Measurements from ENCODE around the gene GART. TPM values are rescaled to one million over a fixed set of nuclear protein-coding genes. Genes with fewer than 3 reads are reported as not detected.
"Not testable (repeated sequence)": the region's sequence is repeated elsewhere in the genome, so short reads cannot be mapped to it uniquely, and the experiment has no call there.

Gene GART
- total RNA-seq, 4 donors from 2014 or later = 35.8 to 61.8 (median 49.0) TPM

DNA sequence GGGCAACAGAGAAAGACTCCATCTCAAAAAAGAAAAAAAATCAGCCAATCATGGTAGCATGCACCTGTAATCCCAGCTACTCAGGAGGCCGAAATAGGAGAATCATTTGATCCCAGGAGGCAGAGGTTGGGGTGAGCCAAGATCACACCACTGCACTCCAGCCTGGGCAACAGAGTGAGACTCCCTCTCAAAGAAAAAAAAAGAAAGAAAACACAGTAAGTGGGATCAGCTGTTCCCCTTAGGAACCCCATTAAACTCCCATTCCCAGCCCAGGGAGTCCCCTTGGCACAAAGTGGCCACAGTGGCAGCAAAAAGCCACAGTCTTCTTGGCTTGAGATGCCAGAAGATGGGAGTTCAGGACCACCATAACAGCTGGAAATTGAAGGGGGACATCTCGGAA is 71.2 kb downstream of the GART start:
- 96% methylated on average over 2 of the region's 2 CpGs for WGBS
- Histone ChIP-seq H3K9me3 (no peaks in the 10 kb centered on the region), H3K27me3 (no peaks in the 10 kb centered on the region), H3K4me3 (no peak overlapping the region), H3K36me3 (peaks cover 0 to 19% (median 6%) of the 10 kb centered on the region in 4 donors), H3K27ac (replicated peaks in 1 of 4) (no peak overlapping the region), H3K4me1 (peaks cover 0 to 5% (median 2%) of the 10 kb centered on the region in 4 donors)
- intact Hi-C loops (cut with DNase I) = no loop called here
- no peak for DNase-seq (ENCODE audit: extremely low spot score)
- TF ChIP-seq, protein P1, sequence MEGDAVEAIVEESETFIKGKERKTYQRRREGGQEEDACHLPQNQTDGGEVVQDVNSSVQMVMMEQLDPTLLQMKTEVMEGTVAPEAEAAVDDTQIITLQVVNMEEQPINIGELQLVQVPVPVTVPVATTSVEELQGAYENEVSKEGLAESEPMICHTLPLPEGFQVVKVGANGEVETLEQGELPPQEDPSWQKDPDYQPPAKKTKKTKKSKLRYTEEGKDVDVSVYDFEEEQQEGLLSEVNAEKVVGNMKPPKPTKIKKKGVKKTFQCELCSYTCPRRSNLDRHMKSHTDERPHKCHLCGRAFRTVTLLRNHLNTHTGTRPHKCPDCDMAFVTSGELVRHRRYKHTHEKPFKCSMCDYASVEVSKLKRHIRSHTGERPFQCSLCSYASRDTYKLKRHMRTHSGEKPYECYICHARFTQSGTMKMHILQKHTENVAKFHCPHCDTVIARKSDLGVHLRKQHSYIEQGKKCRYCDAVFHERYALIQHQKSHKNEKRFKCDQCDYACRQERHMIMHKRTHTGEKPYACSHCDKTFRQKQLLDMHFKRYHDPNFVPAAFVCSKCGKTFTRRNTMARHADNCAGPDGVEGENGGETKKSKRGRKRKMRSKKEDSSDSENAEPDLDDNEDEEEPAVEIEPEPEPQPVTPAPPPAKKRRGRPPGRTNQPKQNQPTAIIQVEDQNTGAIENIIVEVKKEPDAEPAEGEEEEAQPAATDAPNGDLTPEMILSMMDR (IDR thresholded peaks at IDR 0.05) = no peak
- no peak for TF ChIP-seq EP300 (IDR thresholded peaks at IDR 0.05)
- no peak for TF ChIP-seq POLR2AphosphoS5 (IDR thresholded peaks at IDR 0.05)
- TF ChIP-seq POLR2A (IDR thresholded peaks at IDR 0.05; ENCODE audit: low read depth) = no peak

DNA sequence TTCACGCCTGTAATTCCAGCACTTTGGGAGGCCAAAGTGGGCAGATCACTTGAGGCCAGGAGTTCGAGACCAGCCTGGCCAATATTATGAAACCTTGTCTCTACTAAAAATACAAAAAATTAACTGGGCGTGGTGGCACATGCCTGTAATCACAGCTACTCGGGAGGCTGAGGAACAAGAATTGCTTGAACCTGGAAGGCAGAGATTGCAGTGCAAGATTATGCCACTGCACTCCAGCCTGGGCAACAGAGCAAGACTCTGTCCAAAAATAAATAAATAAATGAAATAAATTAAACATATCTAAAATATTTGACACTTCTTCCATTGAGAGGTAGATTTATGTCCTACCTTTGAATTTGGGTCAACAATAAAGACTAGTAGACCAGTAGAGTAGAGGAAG is 72.7 kb downstream of the GART start:
- H3K36me3 ChIP-seq = peaks cover 0 to 32% (median 13%) of the 10 kb centered on the region in 4 donors
- H3K4me3 ChIP-seq; H3K27ac ChIP-seq (replicated peaks in 1 of 4); H3K9me3 ChIP-seq; intact Hi-C loops (cut with DNase I); H3K4me1 ChIP-seq; H3K27me3 ChIP-seq; DNase-seq (ENCODE audit: extremely low spot score): not testable (repeated sequence)
- WGBS = 97% methylated on average over 4 of the region's 4 CpGs

DNA sequence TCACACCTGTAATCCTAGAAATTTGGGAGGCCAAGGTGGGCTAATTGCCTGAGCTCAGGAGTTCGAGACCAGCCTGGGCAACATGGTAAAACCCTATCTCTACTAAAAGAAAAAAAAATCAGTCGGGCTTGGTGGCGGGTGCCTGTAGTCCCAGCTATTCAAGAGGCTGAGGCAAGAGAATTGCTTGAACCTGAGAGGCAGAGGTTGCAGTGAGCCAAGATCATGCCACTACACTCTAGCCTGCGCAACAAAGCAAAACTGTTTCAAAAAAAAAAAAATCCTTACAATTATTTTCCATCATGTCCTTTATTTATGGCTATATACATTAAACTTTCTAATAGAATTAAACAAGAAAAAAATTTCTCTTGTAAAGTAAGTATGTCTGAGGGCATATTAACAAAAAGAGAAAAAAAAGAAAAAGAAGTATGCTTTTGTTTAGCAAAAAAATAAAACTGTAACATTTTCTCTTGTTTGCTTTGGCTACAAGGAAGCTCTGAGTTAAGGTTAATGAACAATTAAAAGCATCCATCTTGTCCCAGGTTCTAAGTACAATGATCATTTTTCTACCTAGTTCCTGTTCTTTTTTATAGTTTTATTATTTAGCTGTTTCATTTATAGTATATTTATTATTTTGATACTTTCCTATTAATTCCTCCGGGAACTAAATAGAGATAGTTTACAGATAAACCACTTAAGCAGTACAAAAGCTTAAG is 80.2 kb downstream of the GART start:
- TF ChIP-seq POLR2A (IDR thresholded peaks at IDR 0.05; ENCODE audit: low read depth) = no peak
- TF ChIP-seq, protein P1 (IDR thresholded peaks at IDR 0.05) = no peak
- TF ChIP-seq POLR2AphosphoS5 (IDR thresholded peaks at IDR 0.05) = no peak
- no peak for TF ChIP-seq EP300 (IDR thresholded peaks at IDR 0.05)
- no peak for DNase-seq (ENCODE audit: extremely low spot score)
- WGBS = 94% methylated on average over 5 of the region's 5 CpGs
- Histone ChIP-seq H3K27ac (replicated peaks in 1 of 4) (no peak overlapping the region), H3K4me3 (no peak overlapping the region), H3K4me1 (no peaks in the 10 kb centered on the region), H3K9me3 (no peaks in the 10 kb centered on the region), H3K27me3 (no peaks in the 10 kb centered on the region), H3K36me3 (peaks cover 15 to 83% (median 62%) of the 10 kb centered on the region in 4 donors)
- intact Hi-C loops (cut with DNase I) = no loop called here

DNA sequence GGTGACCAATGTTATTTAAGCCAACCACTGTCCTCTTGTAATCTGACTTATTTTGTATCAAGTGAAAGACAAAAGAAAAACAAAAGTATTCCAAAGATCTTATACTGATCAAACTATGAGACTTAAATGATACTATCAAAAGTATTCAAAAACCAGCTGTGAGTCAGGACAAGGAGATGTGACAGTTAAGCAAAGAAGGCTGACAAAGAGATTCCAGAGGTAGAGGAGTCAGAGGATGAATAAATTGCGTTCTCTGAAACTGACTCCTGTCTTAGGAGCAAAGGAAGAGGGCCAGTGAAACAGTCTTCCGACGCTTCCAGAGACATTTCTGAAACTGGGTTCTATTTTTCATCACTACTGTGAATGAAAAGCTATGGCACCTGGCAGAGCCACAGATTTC is 83.1 kb downstream of the GART start:
- no peak for TF ChIP-seq POLR2AphosphoS5 (IDR thresholded peaks at IDR 0.05)
- TF ChIP-seq EP300 (IDR thresholded peaks at IDR 0.05) = no peak
- TF ChIP-seq, protein P1 (IDR thresholded peaks at IDR 0.05) = no peak
- no peak for TF ChIP-seq POLR2A (IDR thresholded peaks at IDR 0.05; ENCODE audit: low read depth)
- no peak overlapping the region for H3K4me3 ChIP-seq
- intact Hi-C loops (cut with DNase I) = no loop called here
- no peaks in the 10 kb centered on the region for H3K4me1 ChIP-seq
- no peak overlapping the region for H3K27ac ChIP-seq (replicated peaks in 1 of 4)
- 86% methylated on average over 3 of the region's 3 CpGs for WGBS
- no peaks in the 10 kb centered on the region for H3K27me3 ChIP-seq
- no peaks in the 10 kb centered on the region for H3K9me3 ChIP-seq
- H3K36me3 ChIP-seq = peaks cover 24 to 86% (median 69%) of the 10 kb centered on the region in 4 donors
- DNase-seq (ENCODE audit: extremely low spot score) = no peak

DNA sequence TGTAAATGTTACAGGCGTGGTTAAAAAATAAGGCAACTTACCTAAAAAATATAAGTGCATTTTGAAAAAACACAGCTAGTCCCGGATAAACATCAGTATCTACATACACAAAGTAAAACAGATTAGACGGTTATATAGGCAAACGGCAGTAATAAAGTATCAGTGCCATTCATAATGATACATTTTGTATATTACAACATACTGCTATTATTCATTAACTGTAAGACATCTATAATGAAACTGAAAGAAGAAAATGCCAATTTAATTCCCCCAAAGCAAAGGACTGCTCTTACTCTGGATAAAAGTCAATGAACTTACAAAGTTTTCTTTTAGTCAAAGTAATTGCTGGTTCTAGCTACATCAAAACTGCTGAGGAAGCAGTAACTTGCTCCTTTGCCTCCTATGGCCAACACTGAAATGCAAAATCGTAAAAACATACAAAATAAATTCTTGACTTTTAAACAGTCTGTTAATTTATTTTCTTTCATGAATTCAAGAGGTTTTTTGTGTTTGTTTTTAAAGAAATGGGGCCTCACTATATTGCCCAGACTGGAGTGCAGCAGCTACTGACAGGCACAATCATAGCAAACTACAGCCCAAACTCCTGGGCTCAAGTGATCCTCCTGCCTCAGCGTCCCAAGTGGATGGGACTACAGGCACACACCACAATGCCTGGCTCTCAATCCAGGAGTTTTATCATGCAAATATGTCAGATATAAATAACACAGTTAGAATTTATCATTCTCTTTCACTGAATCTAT is 86.1 kb downstream of the GART start:
- Histone ChIP-seq H3K4me3 (no peak overlapping the region), H3K4me1 (no peaks in the 10 kb centered on the region), H3K27ac (replicated peaks in 1 of 4) (no peak overlapping the region), H3K36me3 (peaks cover 23 to 89% (median 71%) of the 10 kb centered on the region in 4 donors), H3K27me3 (no peaks in the 10 kb centered on the region), H3K9me3 (no peaks in the 10 kb centered on the region)
- TF ChIP-seq, protein P1 (IDR thresholded peaks at IDR 0.05) = no peak
- TF ChIP-seq POLR2A (IDR thresholded peaks at IDR 0.05; ENCODE audit: low read depth) (no peak), POLR2AphosphoS5 (IDR thresholded peaks at IDR 0.05) (no peak), EP300 (IDR thresholded peaks at IDR 0.05) (no peak)
- intact Hi-C loops (cut with DNase I) = no loop called here
- WGBS = 88% methylated on average over 6 of the region's 6 CpGs
- DNase-seq (ENCODE audit: extremely low spot score) = no peak
